Natural killer cell (primary cell): ENCODE results near the gene LRP8. TPM values are rescaled to one million over a fixed set of nuclear protein-coding genes. Genes with fewer than 3 reads are reported as not detected.

ENCODE experiments used
- ATAC-seq, 3 donors: fragments of 150-1000 bp in 2 of 3; fragments of 200-7000 bp in 1 of 3; cut with Tn5 transposase; 1 replicate in 1 of 3; 2 replicates in 2 of 3; pipeline ENCODE4 v1.10.0; 2021; ENCODE audit warnings: mild to moderate bottlenecking in 2 of 3, moderate library complexity in 2 of 3
- DNase-seq, 2 donors: peaks; one replicate each; pipeline versions ENCODE4 v3.0.0 to v3.0.0-alpha.2; 2013 to 2021; ENCODE audit warnings: mixed read lengths in 1 of 2
- H3K27ac ChIP-seq: one replicate; pipeline ENCODE4 v1.5.1; 2013; ENCODE audit warnings: mild to moderate bottlenecking, low read length
- H3K27me3 ChIP-seq: one replicate; pipeline ENCODE4 v1.6.1; 2013; ENCODE audit warnings: low read length; ENCODE audit not compliant: control insufficient read depth, insufficient read depth
- H3K36me3 ChIP-seq: one replicate; pipeline ENCODE4 v1.6.1; 2013; ENCODE audit warnings: low read length; ENCODE audit not compliant: control insufficient read depth, insufficient read depth
- H3K4me1 ChIP-seq: one replicate; pipeline ENCODE4 v1.6.1; 2013; ENCODE audit warnings: low read length; ENCODE audit not compliant: control insufficient read depth, insufficient read depth
- H3K4me3 ChIP-seq: one replicate; pipeline ENCODE4 v1.5.1; 2013; ENCODE audit warnings: low read length
- H3K9me3 ChIP-seq: one replicate; pipeline ENCODE4 v1.6.1; 2013; ENCODE audit warnings: low read length; ENCODE audit not compliant: control insufficient read depth, insufficient read depth
- H3K27ac Mint-ChIP-seq, 2 donors: one replicate each; pipeline ENCODE4 v1.8.0; 2022; ENCODE audit warnings: mild to moderate bottlenecking in 2 of 2, mixed read lengths in 2 of 2, moderate library complexity in 1 of 2
- H3K27me3 Mint-ChIP-seq, 2 donors: one replicate each; pipeline ENCODE4 v1.8.0; 2022; ENCODE audit warnings: low read depth in 2 of 2, mixed read lengths in 2 of 2
- H3K36me3 Mint-ChIP-seq: one replicate; pipeline ENCODE4 v1.8.0; 2022; ENCODE audit warnings: mixed read lengths
- H3K4me1 Mint-ChIP-seq, 2 donors: one replicate each; pipeline ENCODE4 v1.8.0; 2022; ENCODE audit warnings: mixed read lengths in 2 of 2
- H3K4me3 Mint-ChIP-seq: one replicate; pipeline ENCODE4 v1.8.0; 2022; ENCODE audit warnings: mild to moderate bottlenecking, moderate library complexity, mixed read lengths
- H3K9me3 Mint-ChIP-seq, 2 donors: one replicate each; pipeline ENCODE4 v1.8.0; 2022; ENCODE audit warnings: mixed read lengths in 2 of 2
- CTCF ChIP-seq: fragments of 200-600 bp; IDR thresholded peaks from one replicate; pipeline ENCODE4 v1.8.0; 2022; ENCODE audit warnings: antibody characterized with exemption
- WGBS: methylation state at CpG from one replicate; pipeline ENCODE4 v1.1.7; 2013; ENCODE audit warnings: missing lambda C conversion rate; ENCODE audit not compliant: insufficient coverage; 5-methylcytosine and 5-hydroxymethylcytosine counted together
- intact Hi-C: fragments of 100-400 bp; cut with micrococcal nuclease; formaldehyde crosslinking; loops from one replicate; pipeline ENCODE4 v1.14.2; 2022
- total RNA-seq, 4 donors: library from RNA; stranded (reverse); fragments of 120-200 nt in 1 of 4; gene quantifications; one replicate each; pipeline versions ENCODE4 v1.2.3 to v1.2.4, GENCODE V29; 2013 to 2022

LRP8 gene
- total RNA-seq, 3 donors from 2014 or later (not counting 1 experiment from before 2014, with no cell fraction given), result 23.2 to 27.3 (median 24.9) TPM

- Histone ChIP-seq H3K27ac (no peak overlapping the region), H3K36me3 (peaks cover 2% of the 10 kb centered on the region), H3K9me3 (no peaks in the 10 kb centered on the region), H3K4me1 (peaks cover 4% of the 10 kb centered on the region), H3K27me3 (no peaks in the 10 kb centered on the region), H3K4me3 (no peak overlapping the region)
- Mint-ChIP-seq H3K27ac (peak overlapping the region in 1 of 2 donors; percentile 79), H3K9me3 (no peaks in the 10 kb centered on the region), H3K36me3 (no peaks in the 10 kb centered on the region), H3K4me3 (no peak overlapping the region), H3K4me1 (peaks cover 20 to 22% of the 10 kb centered on the region in 2 donors), H3K27me3 (no peaks in the 10 kb centered on the region)
- no peak for DNase-seq
- no peak for ATAC-seq
- TF ChIP-seq CTCF, result no peak
- WGBS, result 56% methylated on average over 15 of the region's 15 CpGs
- intact Hi-C loops, result no loop called here
Measured at GRCh38 chr1:53310847-53311681, 16.8 kb downstream of the LRP8 start.

- Mint-ChIP-seq H3K9me3 (no peaks in the 10 kb centered on the region), H3K27me3 (no peaks in the 10 kb centered on the region), H3K36me3 (no peaks in the 10 kb centered on the region), H3K27ac (no peak overlapping the region), H3K4me1 (peaks cover 24 to 27% of the 10 kb centered on the region in 2 donors), H3K4me3 (no peak overlapping the region)
- 92% methylated on average over 10 of the region's 11 CpGs for WGBS
- Histone ChIP-seq H3K27me3 (no peaks in the 10 kb centered on the region), H3K36me3 (peaks cover 2% of the 10 kb centered on the region), H3K4me1 (peaks cover 4% of the 10 kb centered on the region), H3K9me3 (no peaks in the 10 kb centered on the region), H3K27ac (no peak overlapping the region), H3K4me3 (no peak overlapping the region)
- TF ChIP-seq CTCF, result no peak
- DNase-seq (no peak), ATAC-seq (no peak)
- intact Hi-C loops, result no loop called here
Measured at GRCh38 chr1:53309802-53310201, 18.1 kb downstream of the LRP8 start.

- ATAC-seq (no peak), DNase-seq (no peak)
- TF ChIP-seq CTCF, result no peak
- Histone ChIP-seq H3K4me3 (no peak overlapping the region), H3K4me1 (peaks cover 4% of the 10 kb centered on the region), H3K27me3 (no peaks in the 10 kb centered on the region), H3K9me3 (no peaks in the 10 kb centered on the region), H3K27ac (no peak overlapping the region), H3K36me3 (no peaks in the 10 kb centered on the region)
- no peaks in the 10 kb centered on the region for H3K9me3 Mint-ChIP-seq
- no peak overlapping the region for H3K4me3 Mint-ChIP-seq
- no peaks in the 10 kb centered on the region for H3K36me3 Mint-ChIP-seq
- 85% methylated on average over 8 of the region's 8 CpGs for WGBS
- no peak overlapping the region for H3K27ac Mint-ChIP-seq
- intact Hi-C loops, result no loop called here
- peaks cover 19 to 27% of the 10 kb centered on the region in 2 donors for H3K4me1 Mint-ChIP-seq
- no peaks in the 10 kb centered on the region for H3K27me3 Mint-ChIP-seq
Measured at GRCh38 chr1:53308506-53308905, 19.4 kb downstream of the LRP8 start.

GRCh38 chr1:53307037-53307436 lies 20.8 kb downstream of the LRP8 start:
- WGBS, result 90% methylated on average over 4 of the region's 4 CpGs
- DNase-seq, result no peak
- Mint-ChIP-seq H3K36me3 (no peaks in the 10 kb centered on the region), H3K4me3 (no peak overlapping the region), H3K4me1 (peaks cover 17 to 27% of the 10 kb centered on the region in 2 donors), H3K9me3 (no peaks in the 10 kb centered on the region), H3K27ac (peak overlapping the region; percentile 52 to 71), H3K27me3 (no peaks in the 10 kb centered on the region)
- ATAC-seq, result no peak
- H3K4me1 ChIP-seq, result peaks cover 4% of the 10 kb centered on the region
- H3K36me3 ChIP-seq, result no peaks in the 10 kb centered on the region
- no peak overlapping the region for H3K27ac ChIP-seq
- H3K27me3 ChIP-seq, result no peaks in the 10 kb centered on the region
- intact Hi-C loops, result no loop called here
- no peaks in the 10 kb centered on the region for H3K9me3 ChIP-seq
- TF ChIP-seq CTCF, result no peak
- H3K4me3 ChIP-seq, result no peak overlapping the region
